ENCODE measurements around the gene MYO18B. TPM values are rescaled to one million over a fixed set of nuclear protein-coding genes. Genes with fewer than 3 reads are reported as not detected.

The MYO18B gene
- total and polyA plus RNA-seq, 2 of the 4 experiments (the other 2 are of a cell fraction), result under 0.01 TPM; not detected in 1

DNA sequence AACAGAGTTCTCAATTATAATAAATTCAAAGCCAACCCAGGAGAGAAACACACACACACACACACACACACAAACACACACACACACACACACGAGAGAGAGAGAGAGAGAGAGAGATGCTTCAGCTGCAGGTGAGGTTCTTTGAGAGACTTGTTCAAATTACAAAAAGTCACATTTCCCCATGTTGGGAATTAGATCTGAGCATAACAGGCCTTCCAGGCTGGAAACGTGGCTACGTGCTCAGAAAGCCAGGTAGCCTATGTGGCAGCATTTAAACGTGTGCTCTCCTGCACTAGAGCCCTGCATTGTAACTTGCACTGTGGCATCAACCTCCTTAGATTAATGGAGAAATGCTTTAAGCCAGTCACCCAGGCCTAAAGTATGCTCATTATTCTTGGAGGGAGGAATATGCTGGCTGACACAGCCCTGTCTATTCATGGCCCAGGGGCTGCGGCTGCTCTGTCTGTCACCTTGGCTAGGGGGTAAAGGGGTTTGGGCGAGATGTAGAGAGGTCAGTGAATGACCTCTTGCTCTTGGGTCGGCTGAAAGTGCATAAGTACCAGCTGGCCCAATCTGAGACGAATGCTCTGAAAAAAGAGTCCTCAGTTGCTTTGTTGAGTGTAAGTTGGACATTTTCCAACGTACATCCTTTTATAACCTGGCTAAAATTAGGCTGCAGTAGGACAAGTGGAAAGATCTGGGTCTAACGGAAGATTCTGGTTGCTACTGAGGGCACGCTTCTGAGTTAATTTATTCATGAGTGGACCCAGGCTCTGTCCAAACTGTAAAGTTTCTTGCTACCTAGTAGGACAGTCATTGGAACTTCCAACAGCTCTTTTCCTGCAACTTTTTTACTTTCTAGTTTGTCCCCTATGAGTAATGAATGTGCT is 256.1 kb downstream of the MYO18B start:
- Histone ChIP-seq H3K36me3 (ENCODE audit: control insufficient read depth, insufficient read depth, low read length) (no peaks in the 10 kb centered on the region), H3K9me3 (ENCODE audit: control insufficient read depth, insufficient read depth, low read length) (peaks cover 21% of the 10 kb centered on the region), H3K9ac (ENCODE audit: low read depth, low read length) (no peak overlapping the region), H2AFZ (replicated peaks; ENCODE audit: low read length, poor library complexity) (no peak overlapping the region), H3K14ac (replicated peaks; ENCODE audit: low read depth, low read length) (no peak overlapping the region), H3K23ac (ENCODE audit: low read depth, low read length) (no peak overlapping the region), H3K79me1 (ENCODE audit: low read depth in 1 of 2, low read length in 2 of 2) (no peaks in the 10 kb centered on the region), H3K4me1 (ENCODE audit: control insufficient read depth, insufficient read depth, low read length) (no peaks in the 10 kb centered on the region), H2AK9ac (replicated peaks; ENCODE audit: low read depth, low read length, poor library complexity) (no peak overlapping the region), H3K4ac (ENCODE audit: low read depth, low read length) (no peak overlapping the region), H2BK120ac (ENCODE audit: low read depth, low read length) (no peak overlapping the region), H2AK5ac (ENCODE audit: low read depth, low read length) (no peak overlapping the region), H4K8ac (ENCODE audit: low read depth in 2 of 2, low read length in 2 of 2) (no peak overlapping the region), H2BK15ac (ENCODE audit: low read depth, low read length) (no peak overlapping the region), H3K4me3 (ENCODE audit: insufficient read depth, low read depth, low read length) (no peak overlapping the region), H3K56ac (ENCODE audit: extremely low read depth, insufficient read depth, low read length) (no peak overlapping the region), H4K91ac (ENCODE audit: insufficient read depth, low read depth, low read length) (no peak overlapping the region), H4K20me1 (ENCODE audit: insufficient read depth, low read length) (no peaks in the 10 kb centered on the region), H2BK20ac (ENCODE audit: low read depth, low read length) (no peak overlapping the region), H3K27me3 (ENCODE audit: control insufficient read depth, insufficient read depth, low read length) (no peaks in the 10 kb centered on the region), H3K27ac (ENCODE audit: insufficient read depth, low read length) (no peak overlapping the region), H3K9me1 (ENCODE audit: insufficient read depth, low read length) (no peaks in the 10 kb centered on the region), H3K18ac (ENCODE audit: low read depth, low read length) (no peak overlapping the region), H4K5ac (ENCODE audit: low read depth, low read length) (no peak overlapping the region), H2BK5ac (ENCODE audit: low read depth, low read length, poor library complexity, severe bottlenecking) (no peak overlapping the region), H3K4me2 (ENCODE audit: low read depth, low read length) (no peak overlapping the region)
- ATAC-seq (ENCODE audit: low read depth), result no peak
- BruUV-seq (replicated peaks), result no TSS peak
- TF ChIP-seq FOS (IDR thresholded peaks at IDR 0.05; ENCODE audit: low read depth, low read length), result no peak
- no peak for TF ChIP-seq CHD1 (IDR thresholded peaks at IDR 0.05; ENCODE audit: low read depth, low read length)
- TF ChIP-seq, protein P1, sequence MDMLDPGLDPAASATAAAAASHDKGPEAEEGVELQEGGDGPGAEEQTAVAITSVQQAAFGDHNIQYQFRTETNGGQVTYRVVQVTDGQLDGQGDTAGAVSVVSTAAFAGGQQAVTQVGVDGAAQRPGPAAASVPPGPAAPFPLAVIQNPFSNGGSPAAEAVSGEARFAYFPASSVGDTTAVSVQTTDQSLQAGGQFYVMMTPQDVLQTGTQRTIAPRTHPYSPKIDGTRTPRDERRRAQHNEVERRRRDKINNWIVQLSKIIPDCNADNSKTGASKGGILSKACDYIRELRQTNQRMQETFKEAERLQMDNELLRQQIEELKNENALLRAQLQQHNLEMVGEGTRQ (IDR thresholded peaks at IDR 0.05; ENCODE audit: low read depth, low read length), result no peak
- no peak for TF ChIP-seq MAZ (IDR thresholded peaks at IDR 0.05; ENCODE audit: borderline replicate concordance, low read depth, low read length)
- no peak for TF ChIP-seq RFX5 (IDR thresholded peaks at IDR 0.05; ENCODE audit: low read depth, low read length)
- in situ Hi-C loops (cut with MboI; ENCODE audit: low sequenced_read_pairs) (no loop called here), dilution Hi-C loops (cut with HindIII; ENCODE audit: low sequenced_read_pairs, unreplicated experiment) (no loop called here), intact Hi-C loops (cut with micrococcal nuclease) (no loop called here)
- CTCF ChIA-PET, result no interaction called here
- DNase-seq, result no peak
- no CpG with 5 or more reads among the region's 11 CpGs for WGBS, 2 experiments (ENCODE audit: extremely low coverage in 2 of 2, insufficient read length in 1 of 2)
- POLR2A ChIA-PET (ENCODE audit: unreplicated experiment), result no interaction called here
